GM18909 (cell line): ENCODE measurements around the gene RBM15B.

Source experiments
- ATAC-seq: cut with Tn5 transposase; IDR thresholded peaks from one replicate; pipeline ENCODE4 v1.9.1; 2021; ENCODE audit warnings: mild to moderate bottlenecking; ENCODE audit not compliant: unreplicated experiment, poor library complexity

Gene RBM15B

GRCh38 chr3:51390246-51391074 lies 625 bp upstream of the RBM15B start:
- peak; percentile 19 for ATAC-seq

GRCh38 chr3:51391566-51392354 lies 675 bp downstream of the RBM15B start:
- peak; percentile 9 for ATAC-seq

GRCh38 chr3:51392355-51393133 lies 1.5 kb downstream of the RBM15B start:
- ATAC-seq, result no peak

- no peak for ATAC-seq
These were observed 2.0 kb downstream of the RBM15B start for GRCh38 chr3:51393134-51393495.

GRCh38 chr3:51393564-51393963 lies 2.5 kb downstream of the RBM15B start:
- no peak for ATAC-seq

GRCh38 chr3:51394541-51394940 lies 3.5 kb downstream of the RBM15B start:
- ATAC-seq, result no peak

GRCh38 chr3:51395493-51396213 lies 4.6 kb downstream of the RBM15B start:
- ATAC-seq, result no peak

- no peak for ATAC-seq
These were observed 5.3 kb downstream of the RBM15B start for GRCh38 chr3:51396401-51396800.

- ATAC-seq, result no peak
These were observed 6.3 kb downstream of the RBM15B start for GRCh38 chr3:51397392-51397791.

- ATAC-seq, result no peak
These were observed 7.7 kb downstream of the RBM15B start for GRCh38 chr3:51398595-51399310.

- ATAC-seq, result no peak
These were observed 9.1 kb downstream of the RBM15B start for GRCh38 chr3:51400166-51400565.

GRCh38 chr3:51401735-51402134 lies 10.7 kb downstream of the RBM15B start:
- no peak for ATAC-seq

- ATAC-seq, result no peak
These were observed 12.6 kb downstream of the RBM15B start for GRCh38 chr3:51403675-51404074.

GRCh38 chr3:51408021-51408420 lies 16.9 kb downstream of the RBM15B start:
- no peak for ATAC-seq

GRCh38 chr3:51408813-51409212 lies 17.7 kb downstream of the RBM15B start:
- ATAC-seq, result no peak

- ATAC-seq, result no peak
These were observed 31.1 kb downstream of the RBM15B start for GRCh38 chr3:51422211-51422610.

GRCh38 chr3:51426921-51427320 lies 35.8 kb downstream of the RBM15B start:
- ATAC-seq, result no peak

GRCh38 chr3:51429138-51429537 lies 38.1 kb downstream of the RBM15B start:
- ATAC-seq, result no peak

GRCh38 chr3:51434110-51434509 lies 43.0 kb downstream of the RBM15B start:
- ATAC-seq, result no peak
